RWPE1 (cell line): ENCODE data around the gene PKDCC.

Experiments
- CTCF ChIA-PET: fragments of 350-600 bp; sonication (Branson Sonifier 250); formaldehyde crosslinking; extraction: SDS; loops from one replicate; lab custom pipeline; 2021; lab: Yijun Ruan, JAX
- POLR2A ChIA-PET: fragments of 400-600 bp; formaldehyde crosslinking; extraction: SDS; loops from one replicate; lab custom pipeline; 2020; ENCODE audit warnings: antibody characterized with exemption; ENCODE audit not compliant: low non-redundant PET; lab: Yijun Ruan, JAX
- DNase-seq: peaks from one replicate; pipeline ENCODE4 v3.0.0; 2012; ENCODE audit warnings: low spot score
- H3K27ac ChIP-seq: fragments of 450-650 bp; 2 replicates; pipeline ENCODE4 v1.5.1; 2017
- TF ChIP-seq, protein P1 (sequence below): fragments of 450-650 bp; conservative IDR thresholded peaks from 2 replicates; pipeline ENCODE4 v1.5.1; 2017; ENCODE audit warnings: low read depth, mild to moderate bottlenecking

The PKDCC gene

DNA sequence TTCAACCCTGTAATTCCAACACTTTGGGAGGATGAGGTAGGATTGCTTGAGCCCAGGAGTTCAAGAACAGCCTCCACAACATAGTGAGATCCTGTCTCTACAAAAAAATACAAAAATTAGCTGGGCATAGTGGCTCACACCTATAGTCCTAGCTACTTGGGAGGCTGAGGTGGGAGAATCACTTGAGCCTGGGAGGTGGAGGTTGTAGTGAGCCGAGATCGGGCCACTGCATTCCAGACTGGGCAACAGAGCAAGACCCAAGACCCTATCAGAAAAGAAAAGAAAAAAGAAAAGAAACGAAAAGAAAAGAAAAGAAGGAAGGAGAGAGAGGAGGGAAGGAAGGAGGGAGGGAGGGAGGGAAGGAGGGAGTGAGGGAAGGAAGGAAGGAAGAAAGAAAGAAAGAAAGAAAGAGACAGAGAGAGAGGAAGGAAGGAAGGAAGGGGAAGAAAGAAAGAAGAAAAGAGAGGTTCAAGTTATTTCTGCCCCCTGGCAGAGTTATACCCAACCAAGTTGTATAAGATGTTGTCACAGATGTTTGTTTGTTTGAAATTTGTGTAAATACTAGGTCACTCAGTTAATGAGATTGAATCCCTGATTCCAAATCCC, 3.9 kb upstream of the PKDCC start:
- POLR2A ChIA-PET: no interaction called here
- no peak for DNase-seq

GRCh38 chr2:42044939-42045338, 2.9 kb upstream of the PKDCC start:
- POLR2A ChIA-PET: no interaction called here
- TF ChIP-seq, protein P1, sequence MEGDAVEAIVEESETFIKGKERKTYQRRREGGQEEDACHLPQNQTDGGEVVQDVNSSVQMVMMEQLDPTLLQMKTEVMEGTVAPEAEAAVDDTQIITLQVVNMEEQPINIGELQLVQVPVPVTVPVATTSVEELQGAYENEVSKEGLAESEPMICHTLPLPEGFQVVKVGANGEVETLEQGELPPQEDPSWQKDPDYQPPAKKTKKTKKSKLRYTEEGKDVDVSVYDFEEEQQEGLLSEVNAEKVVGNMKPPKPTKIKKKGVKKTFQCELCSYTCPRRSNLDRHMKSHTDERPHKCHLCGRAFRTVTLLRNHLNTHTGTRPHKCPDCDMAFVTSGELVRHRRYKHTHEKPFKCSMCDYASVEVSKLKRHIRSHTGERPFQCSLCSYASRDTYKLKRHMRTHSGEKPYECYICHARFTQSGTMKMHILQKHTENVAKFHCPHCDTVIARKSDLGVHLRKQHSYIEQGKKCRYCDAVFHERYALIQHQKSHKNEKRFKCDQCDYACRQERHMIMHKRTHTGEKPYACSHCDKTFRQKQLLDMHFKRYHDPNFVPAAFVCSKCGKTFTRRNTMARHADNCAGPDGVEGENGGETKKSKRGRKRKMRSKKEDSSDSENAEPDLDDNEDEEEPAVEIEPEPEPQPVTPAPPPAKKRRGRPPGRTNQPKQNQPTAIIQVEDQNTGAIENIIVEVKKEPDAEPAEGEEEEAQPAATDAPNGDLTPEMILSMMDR: no peak
- CTCF ChIA-PET: no interaction called here
- DNase-seq: no peak
- no peak overlapping the region for H3K27ac ChIP-seq

More for the DNA sequence above, 3.9 kb upstream of the PKDCC start:
- TF ChIP-seq, protein P1: no peak
- CTCF ChIA-PET: no interaction called here
- no peak overlapping the region for H3K27ac ChIP-seq

GRCh38 chr2:42045352-42045751, 2.5 kb upstream of the PKDCC start:
- no peak for DNase-seq
- no peak overlapping the region for H3K27ac ChIP-seq
- TF ChIP-seq, protein P1: no peak
- ChIA-PET POLR2A (no interaction called here), CTCF (no interaction called here)

DNA sequence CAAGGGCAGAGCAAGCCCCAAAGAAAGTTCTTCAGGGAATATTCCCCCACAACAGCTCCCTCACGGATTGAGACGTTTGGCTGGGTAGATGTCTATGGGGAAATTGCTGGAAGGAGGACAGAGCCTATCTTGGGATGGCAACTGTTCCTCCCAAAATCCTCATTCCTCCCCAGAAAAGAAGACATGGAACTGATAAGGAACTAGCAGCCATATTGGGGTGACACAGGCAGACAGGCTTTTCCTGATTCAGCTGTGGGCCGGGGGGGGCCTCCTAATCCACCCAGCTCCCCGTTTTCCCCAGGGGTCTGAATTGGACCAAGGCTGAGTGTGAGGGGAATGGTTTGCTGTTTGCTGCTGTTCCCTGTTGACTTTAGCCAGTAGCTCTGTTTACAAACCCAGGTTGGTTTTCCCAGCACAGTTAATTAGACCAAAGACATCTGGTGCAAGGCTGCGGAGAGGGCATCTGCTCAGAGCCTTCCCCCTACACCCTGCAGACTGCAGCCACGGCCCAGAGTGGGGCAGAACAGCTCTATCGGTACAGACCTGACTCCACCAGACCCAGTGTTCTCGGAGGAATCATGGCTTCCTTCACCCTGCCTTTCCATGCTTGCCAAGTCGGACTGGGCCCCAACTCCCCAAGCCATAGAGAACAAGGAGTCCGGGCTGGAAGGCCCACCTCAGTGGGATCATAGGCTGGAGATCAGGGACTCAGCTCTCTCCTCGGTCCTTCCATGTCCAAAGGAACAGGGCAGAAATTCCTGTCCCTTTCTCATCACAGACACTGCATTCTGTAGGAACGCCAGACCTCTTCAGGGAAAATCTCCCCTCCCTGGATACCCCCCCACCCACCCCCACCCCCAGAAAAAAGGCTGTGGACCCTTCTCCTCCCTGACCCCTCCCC, 1.7 kb upstream of the PKDCC start:
- no peak for DNase-seq
- CTCF ChIA-PET: interaction anchor here (0.6 kb wide), 3 partner anchors 9 to 552 kb away, joined by 3 read pairs; no protein-coding TSS in a partner anchor
- H3K27ac ChIP-seq: no peak overlapping the region
- TF ChIP-seq, protein P1: no peak
- POLR2A ChIA-PET: no interaction called here

- ChIA-PET POLR2A (no interaction called here), CTCF (interaction anchor here (0.6 kb wide), 2 partner anchors 21 to 553 kb away, joined by 3 read pairs; no protein-coding TSS in a partner anchor)
- H3K27ac ChIP-seq: no peak overlapping the region
- no peak for DNase-seq
- TF ChIP-seq, protein P1: no peak
Measured at GRCh38 chr2:42046819-42047487, 868 bp upstream of the PKDCC start.
